K562 (cell line): ENCODE measurements around the gene S1PR1. TPM values are rescaled to one million over a fixed set of nuclear protein-coding genes. Genes with fewer than 3 reads are reported as not detected.
A peak's percentile ranks its signal among the peaks of the same experiment; 100 is the strongest.

Source experiments
- ATAC-seq: fragments of 200-7000 bp; cut with Tn5 transposase; 3 replicates; pipeline ENCODE4 v1.9.1; 2020; ENCODE audit warnings: moderate library complexity
- BruUV-seq: library from RNA; stranded (reverse); fragments of 400-500 nt; replicated peaks from 2 replicates; lab custom pipeline; 2021; lab: Mats Ljungman, UMichigan
- CTCF ChIA-PET: fragments of 300-600 bp; formaldehyde crosslinking; extraction: SDS; loops from one replicate; lab custom pipeline; 2021; ENCODE audit warnings: low intra/inter-chr PET ratio; lab: Yijun Ruan, JAX
- POLR2A ChIA-PET: fragments of 300-600, 350-650 bp; sonication (Branson Sonifier 250); formaldehyde crosslinking; extraction: SDS; loops from one replicate; lab custom pipeline; 2021; ENCODE audit warnings: antibody characterized with exemption, inconsistent platforms; lab: Yijun Ruan, JAX
- DNase-seq, 4 experiments: peaks; one replicate each; pipeline versions ENCODE4 v3.0.0 to v3.0.0-alpha.2; 2011 to 2018; ENCODE audit warnings: low spot score in 3 of 4, mixed read lengths in 3 of 4; ENCODE audit errors: extremely low read depth in 1 of 4
- FAIRE-seq: peaks from 2 replicates; lab custom pipeline; 2011; peaks lifted over from hg19 to GRCh38; lab: Jason Lieb, UNC
- H2AFZ ChIP-seq: 2 replicates; pipeline ENCODE4 v1.6.0; 2011; ENCODE audit warnings: low read depth, low read length, control low read depth, inconsistent platforms
- H3K27ac ChIP-seq: fragments of 200-600 bp; 3 replicates; pipeline ENCODE4 v1.8.0; 2011; ENCODE audit warnings: low read depth, mild to moderate bottlenecking, control low read depth, inconsistent platforms, low read length, moderate library complexity, mixed read lengths; ENCODE audit errors: extremely low read depth
- H3K27me3 ChIP-seq, 2 experiments: fragments of 300-600 bp in 1 of 2; 2 replicates in 1 of 2; 3 replicates in 1 of 2; pipeline versions ENCODE4 v1.6.0 to v1.8.0; 2011; ENCODE audit warnings: inconsistent platforms in 2 of 2, low read length in 2 of 2, mild to moderate bottlenecking in 1 of 2, mixed read lengths in 1 of 2, moderate library complexity in 1 of 2; ENCODE audit not compliant: control insufficient read depth in 2 of 2, insufficient read depth in 2 of 2
- H3K36me3 ChIP-seq: fragments of 300-600 bp; 3 replicates; pipeline ENCODE4 v1.8.0; 2011; ENCODE audit warnings: mild to moderate bottlenecking, low read length, inconsistent platforms; ENCODE audit not compliant: control insufficient read depth, insufficient read depth
- H3K4me1 ChIP-seq, 2 experiments: fragments of 200-600 bp in 1 of 2; replicated peaks in 1 of 2; 2 replicates in 1 of 2; 3 replicates in 1 of 2; pipeline versions ENCODE4 v1.5.1 to v1.8.0; 2011; ENCODE audit warnings: inconsistent platforms in 2 of 2, low read length in 2 of 2, mild to moderate bottlenecking in 1 of 2, mixed read lengths in 1 of 2, moderate library complexity in 1 of 2; ENCODE audit not compliant: control insufficient read depth in 2 of 2, insufficient read depth in 2 of 2
- H3K4me2 ChIP-seq: 2 replicates; pipeline ENCODE4 v1.6.1; 2011; ENCODE audit warnings: low read length, control low read depth, inconsistent platforms, mixed read lengths; ENCODE audit not compliant: insufficient read depth
- H3K4me3 ChIP-seq: fragments of 200-600 bp; sonication (generic), shearing (Covaris generic); 2 replicates; pipeline ENCODE4 v1.5.1; 2016; ENCODE audit warnings: control low read depth, inconsistent platforms
- H3K79me2 ChIP-seq: fragments of 200-600 bp; 3 replicates; pipeline ENCODE4 v1.8.0; 2011; ENCODE audit warnings: low read length, inconsistent platforms; ENCODE audit not compliant: control insufficient read depth, insufficient read depth
- H3K9ac ChIP-seq, 2 experiments: 2 replicates each; pipeline versions ENCODE4 v1.6.0 to v1.6.1; 2011; ENCODE audit warnings: low read depth in 2 of 2, low read length in 2 of 2, control low read depth in 1 of 2, inconsistent platforms in 1 of 2, mild to moderate bottlenecking in 1 of 2, mixed read lengths in 1 of 2; ENCODE audit not compliant: insufficient read depth in 1 of 2
- H3K9me1 ChIP-seq: one replicate; pipeline ENCODE4 v1.6.0; 2011; ENCODE audit warnings: inconsistent platforms, mild to moderate bottlenecking, low read length, moderate library complexity; ENCODE audit not compliant: control insufficient read depth, insufficient read depth
- H3K9me3 ChIP-seq: replicated peaks from 2 replicates; pipeline ENCODE4 v1.5.1; 2011; ENCODE audit warnings: low read depth, low read length, inconsistent platforms; ENCODE audit not compliant: control insufficient read depth, insufficient read depth
- H4K20me1 ChIP-seq: replicated peaks from 2 replicates; pipeline ENCODE4 v1.6.1; 2011; ENCODE audit warnings: low read length, inconsistent platforms, mixed read lengths; ENCODE audit not compliant: control insufficient read depth, insufficient read depth
- ATF7 ChIP-seq: fragments of 450-650 bp; IDR thresholded peaks from 2 replicates; pipeline ENCODE4 v1.7.1; 2014; ENCODE audit warnings: mild to moderate bottlenecking, moderate library complexity
- CEBPB ChIP-seq: fragments of 450-650 bp; IDR thresholded peaks from 2 replicates; pipeline ENCODE4 v1.6.1; 2016; ENCODE audit warnings: missing genetic modification characterization, missing compliant biosample characterization
- CEBPG ChIP-seq, 3 experiments: fragments of 200-800 bp in 1 of 3; sonication (Bioruptor generic) in 1 of 3; sonication (generic) in 1 of 3; formaldehyde crosslinking in 1 of 3; IDR thresholded peaks in 2 of 3; conservative IDR thresholded peaks in 1 of 3; 2 replicates each; pipeline versions ENCODE4 v1.6.1 to v1.8.0; 2016 to 2022; ENCODE audit warnings: missing compliant biosample characterization in 2 of 3, missing genetic modification characterization in 2 of 3, mild to moderate bottlenecking in 1 of 3, missing genetic modification reagents in 1 of 3
- CREM ChIP-seq: IDR thresholded peaks from 2 replicates; pipeline ENCODE4 v1.6.1; 2014; ENCODE audit warnings: antibody characterized with exemption, low read depth
- ETS2 ChIP-seq: IDR thresholded peaks from 2 replicates; pipeline ENCODE4 v1.6.1; 2016; ENCODE audit warnings: borderline replicate concordance, missing genetic modification characterization, mild to moderate bottlenecking, moderate library complexity, missing compliant biosample characterization; ENCODE audit not compliant: poor library complexity, severe bottlenecking
- FOSL1 ChIP-seq: fragments of 200-800 bp; sonication (Bioruptor generic); conservative IDR thresholded peaks from 2 replicates; pipeline ENCODE4 v1.6.1; 2016; ENCODE audit warnings: missing genetic modification characterization, missing compliant biosample characterization
- JUND ChIP-seq, 2 experiments: IDR thresholded peaks; 2 replicates in 1 of 2; 3 replicates in 1 of 2; pipeline ENCODE4 v1.6.1; 2011; ENCODE audit warnings: borderline replicate concordance in 2 of 2, low read depth in 2 of 2, low read length in 2 of 2, improper control_type of control experiment in 1 of 2, missing biosample characterization in 1 of 2, missing genetic modification characterization in 1 of 2, missing genetic modification reagents in 1 of 2
- POLR2H ChIP-seq: IDR thresholded peaks from 2 replicates; pipeline ENCODE4 v1.6.1; 2016; ENCODE audit warnings: missing genetic modification characterization, low read depth, mild to moderate bottlenecking, control low read depth, missing compliant biosample characterization, moderate library complexity
- RAD21 ChIP-seq, 2 experiments: fragments of 250-450 bp in 1 of 2; fragments of 450-650 bp in 1 of 2; sonication (Bioruptor Pico) in 1 of 2; formaldehyde crosslinking in 1 of 2; IDR thresholded peaks in 1 of 2; conservative IDR thresholded peaks in 1 of 2; 2 replicates each; pipeline versions ENCODE4 v1.4.0 to v1.8.0; 2020 to 2022; ENCODE audit warnings: mild to moderate bottlenecking in 2 of 2, moderate library complexity in 1 of 2
- RFX7 ChIP-seq: fragments of 250-450 bp; sonication (Bioruptor Pico); IDR thresholded peaks from 2 replicates; pipeline ENCODE4 v1.5.1; 2021; ENCODE audit warnings: mild to moderate bottlenecking
- TRIM24 ChIP-seq, 2 experiments: fragments of 450-650 bp; IDR thresholded peaks; 2 replicates each; pipeline ENCODE4 v1.6.1; 2016
- ZNF696 ChIP-seq: fragments of 250-450 bp; sonication (Bioruptor Pico); conservative IDR thresholded peaks from 2 replicates; pipeline ENCODE4 v1.4.0; 2020; ENCODE audit warnings: mild to moderate bottlenecking, moderate library complexity
- WGBS: fragments of 100-300 bp; shearing (Covaris generic); methylation state at CpG from one replicate; pipeline ENCODE4 v1.1.6; 2016; ENCODE audit warnings: low coverage, mixed read lengths; ENCODE audit not compliant: insufficient coverage; ENCODE audit errors: missing lambda C conversion rate; 5-methylcytosine and 5-hydroxymethylcytosine counted together
- in situ Hi-C: fragments of 300-500 bp; cut with MboI; formaldehyde crosslinking; loops from 4 replicates; pipeline ENCODE4 v1.15.0; 2018; ENCODE audit warnings: inconsistent platforms, mixed read lengths
- intact Hi-C: fragments of 100-400 bp; cut with micrococcal nuclease; formaldehyde crosslinking; loops from 2 replicates; pipeline ENCODE4 v1.14.2; 2022
- polyA plus RNA-seq, 8 experiments: library from polyadenylated mRNA; depleted of rRNA in 4 of 8; stranded (reverse) in 5 of 8; unstranded in 3 of 8; fragments of >200 nt; fragmentation: Nextera tagmentation in 2 of 8; fragmentation: Illumina TruSeq in 1 of 8; extraction: Ambion mirVana in 2 of 8; extraction: Trizol in 1 of 8; gene quantifications; 2 replicates each; pipeline versions ENCODE4 v1.2.1 to v1.2.3, GENCODE V29; 2011 to 2014; ENCODE audit warnings: inconsistent platforms in 1 of 8, missing spikeins in 1 of 8
- total RNA-seq, 7 experiments: library from RNA; depleted of rRNA in 6 of 7; stranded (reverse); fragments of >200 nt in 6 of 7; fragmentation: Illumina TruSeq in 2 of 7; extraction: Trizol in 2 of 7; gene quantifications; 2 replicates each; pipeline versions ENCODE4 v1.2.1 to v1.2.3, GENCODE V29; 2011 to 2021; ENCODE audit warnings: low replicate concordance in 1 of 7
- TF ChIP-seq, protein P1 (sequence below): fragments of 250-450 bp; sonication (Bioruptor Pico); IDR thresholded peaks from 2 replicates; pipeline ENCODE4 v1.5.0; 2021; ENCODE audit warnings: mild to moderate bottlenecking, moderate library complexity
- TF ChIP-seq, protein P2 (sequence below), 2 experiments: fragments of 450-650 bp in 1 of 2; sonication (generic) in 1 of 2; formaldehyde crosslinking in 1 of 2; IDR thresholded peaks in 1 of 2; conservative IDR thresholded peaks in 1 of 2; 2 replicates each; pipeline versions ENCODE4 v1.6.1 to v1.8.1; 2016 to 2023; ENCODE audit warnings: mild to moderate bottlenecking in 2 of 2, moderate library complexity in 2 of 2, inconsistent platforms in 1 of 2, missing genetic modification reagents in 1 of 2

S1PR1 gene
- total and polyA plus RNA-seq, 9 of the 15 experiments (the other 6 are each of a cell fraction or from before 2014, with no cell fraction given) = 0.22 to 1.2 (median 0.43) TPM

DNA sequence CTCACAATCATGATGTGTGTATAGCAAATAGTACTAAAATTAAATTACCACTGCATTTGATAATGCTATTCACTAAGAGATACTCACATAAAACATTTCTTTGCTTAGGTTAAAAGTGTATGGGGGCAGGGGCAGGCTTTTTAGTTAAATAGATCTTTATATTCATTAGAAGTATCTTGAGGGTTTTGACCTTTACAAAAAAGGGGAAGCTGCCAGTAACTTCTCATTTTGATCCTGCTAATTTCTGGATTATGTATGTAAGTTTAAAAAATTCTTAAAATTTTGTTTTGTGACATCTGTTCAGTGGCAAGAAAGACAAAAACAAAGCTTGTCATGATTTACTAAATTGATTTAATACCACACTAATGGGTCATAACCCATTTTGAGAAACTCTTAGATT is 45.8 kb upstream of the S1PR1 start (continued):
- TF ChIP-seq POLR2H = no peak
- TF ChIP-seq RFX7 (CRISPR knock-in tag) = no peak

DNA sequence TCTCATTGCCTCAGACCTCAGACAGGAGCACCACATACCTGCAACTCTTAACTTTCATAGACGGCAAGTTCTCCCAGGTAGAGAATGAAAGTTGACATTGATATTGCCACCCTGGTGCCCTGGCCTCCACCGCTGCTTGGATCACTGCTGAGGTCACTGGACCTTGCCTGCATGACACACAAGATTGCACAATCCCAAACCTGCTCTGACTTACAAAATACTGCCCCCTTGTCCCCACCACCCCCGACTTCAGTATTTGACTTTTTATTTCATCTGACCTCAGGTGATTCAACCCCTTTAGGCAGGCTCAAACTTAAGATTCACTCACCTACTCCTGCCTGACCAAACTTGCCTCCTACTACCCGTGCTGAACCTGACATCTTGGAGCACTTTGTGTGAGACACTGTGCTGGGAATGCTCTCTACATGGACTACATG is 43.1 kb upstream of the S1PR1 start:
- intact Hi-C loops = loop anchor here (5.0 kb wide), 1 partner anchor 44 kb away; the partner anchor contains the start of gene S1PR1
- 8% methylated on average over 4 of the region's 4 CpGs for WGBS
- no TSS peak for BruUV-seq
- DNase-seq = peak in 1 of 4 experiments; percentile 15
- Histone ChIP-seq H3K27ac (no peak overlapping the region), H3K79me2 (no peaks in the 10 kb centered on the region), H2AFZ (no peak overlapping the region), H3K27me3 (no peaks in the 10 kb centered on the region), H3K4me2 (no peak overlapping the region), H3K4me1 (no peaks in the 10 kb centered on the region; a peak in 3 of 5 replicates), H3K9ac (no peak overlapping the region), H3K4me3 (no peak overlapping the region), H3K9me1 (no peaks in the 10 kb centered on the region), H3K36me3 (no peaks in the 10 kb centered on the region), H3K9me3 (no peaks in the 10 kb centered on the region), H4K20me1 (no peaks in the 10 kb centered on the region)
- POLR2A ChIA-PET = interaction anchor here (0.6 kb wide), 1 partner anchor 16 kb away, joined by 3 read pairs; no protein-coding TSS in a partner anchor
- no peak for FAIRE-seq
- peak; percentile 68 for ATAC-seq
- CTCF ChIA-PET = no interaction called here
- in situ Hi-C loops = no loop called here
- peak; percentile 30 to 46; a peak in 1 of 4 replicates for TF ChIP-seq TRIM24 (IDR thresholded peaks at IDR 0.05)
- no peak for TF ChIP-seq ETS2 (tag)
- 0 out of 2 replicates have a peak, but pooled peaks have one; percentile 28 for TF ChIP-seq CREM
- peak; percentile 91 for TF ChIP-seq CEBPG (CRISPR knock-in tag; IDR thresholded peaks at IDR 0.05)
- TF ChIP-seq CEBPG (tag; conservative IDR thresholded peaks at IDR 0.05 in 1 of 2, IDR thresholded peaks at IDR 0.05 in 1 of 2) = peak; percentile 94 to 96
- TF ChIP-seq FOSL1 = peak; percentile 38; the same call in 1 of the 2 replicates
- TF ChIP-seq CEBPB (tag) = peak; percentile 97
- no peak for TF ChIP-seq ZNF696 (CRISPR knock-in tag)
- TF ChIP-seq, protein P1, sequence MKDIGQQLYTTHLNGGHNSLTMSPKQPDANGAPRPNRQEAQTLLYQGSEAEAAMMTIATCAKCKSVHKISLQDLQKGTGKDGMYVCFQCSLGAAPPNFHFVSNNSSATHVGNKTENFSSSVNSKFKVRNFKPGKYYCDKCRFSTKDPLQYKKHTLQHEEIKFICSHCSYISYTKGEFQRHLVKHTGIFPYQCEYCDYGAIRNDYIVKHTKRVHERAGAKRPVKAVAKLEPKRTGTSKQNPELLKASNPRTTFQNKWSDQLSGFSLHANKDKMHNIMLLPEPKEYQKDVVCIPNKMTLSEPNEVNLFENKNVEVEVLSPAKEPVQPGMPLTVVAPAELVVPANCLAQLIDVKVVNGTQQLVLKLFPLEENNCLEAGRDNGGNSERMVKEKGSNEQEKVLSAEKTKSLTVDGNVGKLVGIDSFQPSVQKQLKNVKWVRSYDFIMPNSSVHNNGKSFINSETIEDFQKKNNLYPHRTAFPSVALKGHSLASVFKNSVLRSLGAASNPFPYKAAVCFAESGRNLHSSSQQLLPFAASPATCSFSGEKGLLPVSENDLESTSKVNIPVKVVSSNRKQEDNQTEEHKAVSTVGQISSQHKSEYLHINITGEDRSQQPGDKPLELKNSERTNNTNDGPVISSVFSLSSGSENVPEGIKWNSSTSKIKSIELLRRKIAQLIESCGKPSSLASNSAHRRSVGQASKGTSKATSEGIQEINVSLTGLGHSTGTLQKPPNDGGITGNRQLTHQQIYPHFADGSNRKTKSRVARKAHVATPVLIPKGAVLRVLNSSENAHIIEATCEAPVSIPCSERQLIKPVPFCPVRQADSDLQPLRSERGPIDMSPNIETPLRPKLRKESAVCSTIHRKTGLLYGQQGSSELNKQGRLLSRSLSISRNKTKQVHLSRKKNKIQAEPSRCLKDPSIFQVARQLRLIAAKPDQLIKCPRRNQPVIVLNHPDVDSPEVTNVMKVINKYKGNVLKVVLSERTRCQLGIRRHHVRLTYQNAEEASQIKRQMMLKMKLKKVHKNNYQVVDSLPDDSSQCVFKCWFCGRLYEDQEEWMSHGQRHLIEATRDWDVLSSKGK (CRISPR knock-in tag) = no peak
- 0 out of 2 replicates have a peak, but pooled peaks have one; percentile 25 for TF ChIP-seq JUND (IDR thresholded peaks at IDR 0.05; ENCODE audit: borderline replicate concordance, low read depth, low read length)
- TF ChIP-seq JUND (tag; IDR thresholded peaks at IDR 0.05; ENCODE audit: borderline replicate concordance, low read depth, low read length) = no peak
- TF ChIP-seq RAD21 (CRISPR knock-in tag; conservative IDR thresholded peaks at IDR 0.05 in 1 of 2, IDR thresholded peaks at IDR 0.05 in 1 of 2) = peak in 1 of 2 experiments; percentile 10; a peak in 1 of 4 replicates
- 0 out of 2 replicates have a peak, but pooled peaks have one; percentile 17 for TF ChIP-seq ATF7
- TF ChIP-seq, protein P2, sequence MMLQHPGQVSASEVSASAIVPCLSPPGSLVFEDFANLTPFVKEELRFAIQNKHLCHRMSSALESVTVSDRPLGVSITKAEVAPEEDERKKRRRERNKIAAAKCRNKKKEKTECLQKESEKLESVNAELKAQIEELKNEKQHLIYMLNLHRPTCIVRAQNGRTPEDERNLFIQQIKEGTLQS (IDR thresholded peaks at IDR 0.05) = peak; percentile 68
- TF ChIP-seq, protein P2 (CRISPR knock-in tag; conservative IDR thresholded peaks at IDR 0.05) = no peak
